ENCODE measurements around the gene CGA. TPM values are rescaled to one million over a fixed set of nuclear protein-coding genes. Genes with fewer than 3 reads are reported as not detected.

CGA gene
- polyA plus RNA-seq, 1 donor from 2014 or later, result not detected

- no peak for TF ChIP-seq RAD21 (conservative IDR thresholded peaks at IDR 0.05)
- no peak for TF ChIP-seq EP300 (conservative IDR thresholded peaks at IDR 0.05; ENCODE audit: poor library complexity, severe bottlenecking)
Measured at GRCh38 chr6:87126501-87126900, 31.6 kb upstream of the CGA start (continued).

GRCh38 chr6:87124074-87124473 is 29.2 kb upstream of the CGA start:
- Histone ChIP-seq H3K27me3 (ENCODE audit: insufficient read depth, low read depth, low read length) (no peaks in the 10 kb centered on the region), H2AFZ (ENCODE audit: low read depth, low read length) (no peak overlapping the region), H3K79me2 (replicated peaks; ENCODE audit: insufficient read depth, low read length) (no peaks in the 10 kb centered on the region), H3K36me3 (ENCODE audit: insufficient read depth, low read length) (no peaks in the 10 kb centered on the region), H3K4me2 (ENCODE audit: low read length) (no peak overlapping the region), H3F3A (ENCODE audit: insufficient read depth, low read length, poor library complexity, severe bottlenecking) (no peaks in the 10 kb centered on the region), H4K20me1 (ENCODE audit: insufficient read depth) (no peaks in the 10 kb centered on the region), H3K9ac (ENCODE audit: low read length) (no peak overlapping the region), H3K9me2 (ENCODE audit: insufficient read depth, low read length) (no peaks in the 10 kb centered on the region), H3K4me3 (ENCODE audit: low read length) (no peak overlapping the region), H3K27ac (ENCODE audit: low read length) (no peak overlapping the region), H3K9me3 (ENCODE audit: low read length) (peaks cover 7% of the 10 kb centered on the region)
- TF ChIP-seq REST (IDR thresholded peaks at IDR 0.05; ENCODE audit: borderline replicate concordance) (no peak), SMC3 (conservative IDR thresholded peaks at IDR 0.05; ENCODE audit: poor library complexity) (no peak), POLR2AphosphoS5 (IDR thresholded peaks at IDR 0.05) (no peak), TAF1 (IDR thresholded peaks at IDR 0.05; ENCODE audit: low read depth) (no peak), RAD21 (conservative IDR thresholded peaks at IDR 0.05) (no peak), MXI1 (conservative IDR thresholded peaks at IDR 0.05; ENCODE audit: poor library complexity, severe bottlenecking) (no peak), CTCF (IDR thresholded peaks at IDR 0.05; ENCODE audit: poor library complexity, severe bottlenecking) (no peak)

- Histone ChIP-seq H3K79me2 (replicated peaks; ENCODE audit: insufficient read depth, low read length) (no peaks in the 10 kb centered on the region), H3F3A (ENCODE audit: insufficient read depth, low read length, poor library complexity, severe bottlenecking) (no peaks in the 10 kb centered on the region), H4K20me1 (ENCODE audit: insufficient read depth) (no peaks in the 10 kb centered on the region), H3K9ac (ENCODE audit: low read length) (no peak overlapping the region), H3K27ac (ENCODE audit: low read length) (no peak overlapping the region), H3K4me3 (ENCODE audit: low read length) (no peak overlapping the region), H3K9me2 (ENCODE audit: insufficient read depth, low read length) (no peaks in the 10 kb centered on the region), H3K9me3 (ENCODE audit: low read length) (peaks cover 7% of the 10 kb centered on the region), H3K27me3 (ENCODE audit: insufficient read depth, low read depth, low read length) (no peaks in the 10 kb centered on the region), H3K36me3 (ENCODE audit: insufficient read depth, low read length) (no peaks in the 10 kb centered on the region), H2AFZ (ENCODE audit: low read depth, low read length) (no peak overlapping the region), H3K4me2 (ENCODE audit: low read length) (no peak overlapping the region)
- no peak for TF ChIP-seq EP300 (conservative IDR thresholded peaks at IDR 0.05; ENCODE audit: poor library complexity, severe bottlenecking)
- no peak for TF ChIP-seq MXI1 (conservative IDR thresholded peaks at IDR 0.05; ENCODE audit: poor library complexity, severe bottlenecking)
- TF ChIP-seq REST (IDR thresholded peaks at IDR 0.05; ENCODE audit: borderline replicate concordance), result no peak
- TF ChIP-seq EZH2 (IDR thresholded peaks at IDR 0.05; ENCODE audit: borderline replicate concordance, insufficient read depth, low read length, poor library complexity, severe bottlenecking), result no peak
- no peak for TF ChIP-seq RAD21 (conservative IDR thresholded peaks at IDR 0.05)
- no peak for TF ChIP-seq CTCF (IDR thresholded peaks at IDR 0.05; ENCODE audit: poor library complexity, severe bottlenecking)
- no peak for TF ChIP-seq SMC3 (conservative IDR thresholded peaks at IDR 0.05; ENCODE audit: poor library complexity)
- no peak for TF ChIP-seq POLR2AphosphoS5 (IDR thresholded peaks at IDR 0.05)
- no peak for TF ChIP-seq TAF1 (IDR thresholded peaks at IDR 0.05; ENCODE audit: low read depth)
Measured at GRCh38 chr6:87122477-87122876, 27.6 kb upstream of the CGA start.
